ENCODE data around the gene CWF19L2. TPM values are rescaled to one million over a fixed set of nuclear protein-coding genes. Genes with fewer than 3 reads are reported as not detected.

The CWF19L2 gene
- total RNA-seq, result 6.1 and 13.3 TPM in 2 replicates

GRCh38 chr11:107457558-107458271 lies at the start of gene CWF19L2:
Gene CWF19L2, minus strand, starts transcription at chr11:107457825. Its CDS starts 9 bp downstream, at chr11:107457816.

Other genes with a start within 250 kb of the CWF19L2 start
- gene ALKBH8, start 107.9 kb upstream of the CWF19L2 start, total RNA-seq, result 5.5 and 9.1 TPM in 2 replicates
- 0.39 TPM in 1 of 2 replicates, not detected in the other for gene ELMOD1, start 133.3 kb upstream of the CWF19L2 start, total RNA-seq